Activated CD8-positive, alpha-beta memory T cell treated with anti-CD3 and anti-CD28 coated beads for 36 hours (primary cell): ENCODE measurements around the gene CHMP4A. TPM values are rescaled to one million over a fixed set of nuclear protein-coding genes. Genes with fewer than 3 reads are reported as not detected.

ENCODE experiments used
- CTCF ChIA-PET: fragments of 350-600 bp; sonication (Branson Sonifier 250); formaldehyde crosslinking; loops from one replicate; lab custom pipeline; 2021; ENCODE audit warnings: antibody characterized with exemption; lab: Charles Lee
- POLR2A ChIA-PET: fragments of 350-600 bp; sonication (Branson Sonifier 250); formaldehyde crosslinking; loops from one replicate; lab custom pipeline; 2021; ENCODE audit warnings: antibody characterized with exemption; lab: Charles Lee
- total RNA-seq, 2 experiments: library from RNA; stranded (reverse); gene quantifications; one replicate each; pipeline ENCODE4 v1.2.3, GENCODE V29; 2021

The CHMP4A gene
- total RNA-seq, 2 experiments from 2014 or later, result 73.7 to 75.8 TPM

DNA sequence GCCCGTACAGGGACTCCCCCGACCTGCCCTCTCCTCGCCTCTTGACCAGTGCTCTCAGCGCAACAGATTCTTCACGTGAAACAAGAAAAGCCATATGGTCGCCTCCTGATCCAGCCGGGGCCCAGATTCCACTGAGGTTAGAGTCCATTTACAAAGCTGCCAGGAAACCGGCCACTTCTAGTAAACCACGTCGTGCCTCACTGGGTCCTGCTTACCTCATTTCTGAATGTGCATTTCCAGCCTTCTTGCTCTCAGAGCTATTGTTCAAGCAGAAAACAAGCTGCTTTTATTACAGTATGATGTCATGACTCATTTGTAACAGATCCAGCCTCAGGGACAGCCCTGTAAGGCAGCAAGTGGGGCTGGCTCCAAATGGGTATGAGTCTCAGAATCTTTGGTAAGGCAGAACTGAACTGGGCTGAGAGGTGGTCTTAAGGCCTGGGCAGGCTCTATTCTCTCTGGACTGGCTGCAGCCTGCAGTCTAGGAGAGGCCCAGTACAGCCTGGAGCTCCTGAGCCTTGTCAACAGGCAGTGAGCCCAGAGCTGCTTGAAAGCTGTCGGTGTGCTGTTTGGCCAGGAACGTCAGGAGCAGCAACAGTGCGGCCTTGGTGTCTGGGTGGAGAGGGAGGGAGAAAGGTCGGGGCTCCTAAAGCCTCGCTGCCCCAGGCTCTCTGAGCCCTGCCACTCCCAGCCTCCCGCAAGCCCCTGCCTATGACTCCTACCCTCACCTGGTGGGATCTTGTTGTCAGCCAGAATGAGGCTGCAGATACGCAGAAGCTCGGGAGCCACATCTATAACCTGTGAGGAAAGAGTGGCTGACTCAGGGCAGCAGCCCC, 33.1 kb downstream of the CHMP4A start:
- ChIA-PET CTCF (interaction anchor here (1.2 to 1.6 kb wide), 3 partner anchors 15 to 20 kb away, joined by 3 to 5 read pairs (median 5); partner anchors contain the start of gene IRF9), POLR2A (interaction anchor here (0.5 to 1.7 kb wide), 5 partner anchors 8 to 45 kb away, joined by 3 to 5 read pairs (median 4); partner anchors contain the start of genes IPO4 and IRF9)

DNA sequence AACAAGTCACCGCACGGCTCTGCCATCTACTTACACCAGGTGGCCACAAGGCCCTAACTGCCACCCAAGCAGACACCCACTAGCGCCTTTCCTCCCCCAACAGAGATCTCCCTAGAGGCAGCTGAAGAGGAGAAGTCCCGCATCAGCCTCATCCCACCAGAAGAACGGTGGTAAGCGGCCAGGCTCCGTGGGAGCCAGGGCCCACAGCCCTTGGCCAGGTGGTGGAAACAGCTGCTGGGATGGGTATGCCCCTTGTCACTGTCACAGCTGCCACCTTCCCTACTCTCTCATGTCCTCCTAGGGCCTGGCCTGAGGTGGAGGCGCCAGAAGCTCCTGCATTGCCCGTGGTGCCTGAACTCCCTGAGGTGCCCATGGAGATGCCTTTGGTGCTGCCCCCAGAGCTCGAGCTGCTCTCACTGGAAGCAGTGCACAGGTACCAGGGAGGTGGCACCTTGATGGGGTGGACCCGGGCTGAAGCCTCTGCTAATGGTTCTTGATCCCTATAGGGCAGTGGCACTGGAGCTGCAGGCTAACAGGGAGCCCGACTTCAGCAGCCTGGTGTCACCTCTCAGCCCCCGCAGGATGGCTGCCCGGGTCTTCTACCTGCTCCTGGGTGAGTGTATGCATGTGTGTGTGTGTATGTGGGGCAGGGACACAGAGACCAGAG, 33.9 kb downstream of the CHMP4A start:
- CTCF ChIA-PET, result interaction anchor here (1.2 to 1.6 kb wide), 2 partner anchors 14 to 18 kb away, joined by 3 to 5 read pairs; partner anchors contain the start of gene IRF9
- POLR2A ChIA-PET, result interaction anchor here (0.7 to 1.7 kb wide), 4 partner anchors 9 to 19 kb away, joined by 3 to 5 read pairs (median 4); partner anchors contain the start of genes IPO4 and IRF9

GRCh38 chr14:24178399-24179178, 34.7 kb downstream of the CHMP4A start:
- CTCF ChIA-PET, result interaction anchor here (1.6 kb wide), 1 partner anchor 17 kb away, joined by 5 read pairs; the partner anchor contains the start of gene IRF9
- POLR2A ChIA-PET, result no interaction called here

DNA sequence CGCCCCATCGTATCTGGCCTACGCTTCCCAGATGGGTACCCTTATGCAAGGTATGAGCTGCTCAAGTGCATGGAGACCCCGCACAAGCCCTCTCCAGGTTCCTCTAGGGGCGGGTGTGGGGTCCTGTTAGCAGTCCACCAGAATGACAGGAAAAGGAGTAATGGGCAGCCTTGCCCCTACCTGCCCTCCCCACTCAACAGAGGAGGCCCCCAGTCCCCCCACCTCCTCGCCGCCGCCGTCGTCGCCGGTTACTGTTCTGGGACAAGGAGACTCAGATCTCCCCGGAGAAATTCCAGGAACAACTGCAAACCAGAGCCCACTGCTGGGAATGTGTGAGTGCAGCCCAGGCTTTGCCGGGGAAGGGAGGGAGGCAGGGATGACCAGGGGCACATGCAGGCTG, 35.4 kb downstream of the CHMP4A start:
- CTCF ChIA-PET, result no interaction called here
- POLR2A ChIA-PET, result no interaction called here

GRCh38 chr14:24177041-24177825, 36.1 kb downstream of the CHMP4A start:
- POLR2A ChIA-PET, result no interaction called here
- CTCF ChIA-PET, result interaction anchor here (1.2 kb wide), 1 partner anchor 16 kb away, joined by 3 read pairs; the partner anchor contains the start of gene IRF9

- POLR2A ChIA-PET, result interaction anchor here (0.7 kb wide), 1 partner anchor 1145 kb away, joined by 4 read pairs; no protein-coding TSS in a partner anchor
- CTCF ChIA-PET, result interaction anchor here (0.7 to 1.2 kb wide), 2 partner anchors 15 to 20 kb away, joined by 3 read pairs; partner anchors contain the start of gene IRF9
Measured at GRCh38 chr14:24176599-24176998, 36.7 kb downstream of the CHMP4A start.

DNA sequence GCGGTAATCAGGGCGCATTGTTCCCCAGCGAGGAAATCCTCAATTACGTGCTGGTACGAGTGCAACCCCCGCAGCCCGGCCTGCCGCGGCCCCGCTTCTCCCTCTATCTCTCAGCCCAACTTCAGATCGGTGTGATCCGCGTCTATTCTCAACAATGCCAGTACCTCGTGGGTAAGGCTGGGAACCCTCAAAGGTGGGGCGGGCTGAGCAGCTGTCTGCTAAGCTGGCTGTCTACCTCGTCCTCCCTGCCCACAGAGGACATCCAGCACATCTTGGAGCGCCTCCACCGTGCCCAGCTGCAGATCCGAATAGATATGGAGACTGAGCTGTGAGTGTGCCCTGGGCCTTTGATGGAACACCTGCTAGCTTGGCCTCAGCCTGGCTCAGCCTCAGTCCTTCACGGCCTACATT, 40.4 kb downstream of the CHMP4A start:
- CTCF ChIA-PET, result interaction anchor here (0.8 to 1.6 kb wide), 4 partner anchors 12 to 219 kb away, joined by 3 to 7 read pairs (median 3); partner anchors contain the start of genes DHRS4, IRF9 and MDP1
- POLR2A ChIA-PET, result interaction anchor here (0.5 to 2.4 kb wide), 3 partner anchors 12 to 40 kb away, joined by 4 to 9 read pairs (median 5); partner anchors contain the start of genes CHMP4A and IRF9

GRCh38 chr14:24172261-24172860, 40.9 kb downstream of the CHMP4A start:
- POLR2A ChIA-PET, result interaction anchor here (1.3 to 2.4 kb wide), 2 partner anchors 11 to 41 kb away, joined by 5 to 9 read pairs; partner anchors contain the start of genes CHMP4A and IRF9
- CTCF ChIA-PET, result interaction anchor here (1.3 to 1.9 kb wide), 4 partner anchors 11 to 63 kb away, joined by 3 to 9 read pairs (median 6); partner anchors contain the start of genes IRF9 and MDP1

DNA sequence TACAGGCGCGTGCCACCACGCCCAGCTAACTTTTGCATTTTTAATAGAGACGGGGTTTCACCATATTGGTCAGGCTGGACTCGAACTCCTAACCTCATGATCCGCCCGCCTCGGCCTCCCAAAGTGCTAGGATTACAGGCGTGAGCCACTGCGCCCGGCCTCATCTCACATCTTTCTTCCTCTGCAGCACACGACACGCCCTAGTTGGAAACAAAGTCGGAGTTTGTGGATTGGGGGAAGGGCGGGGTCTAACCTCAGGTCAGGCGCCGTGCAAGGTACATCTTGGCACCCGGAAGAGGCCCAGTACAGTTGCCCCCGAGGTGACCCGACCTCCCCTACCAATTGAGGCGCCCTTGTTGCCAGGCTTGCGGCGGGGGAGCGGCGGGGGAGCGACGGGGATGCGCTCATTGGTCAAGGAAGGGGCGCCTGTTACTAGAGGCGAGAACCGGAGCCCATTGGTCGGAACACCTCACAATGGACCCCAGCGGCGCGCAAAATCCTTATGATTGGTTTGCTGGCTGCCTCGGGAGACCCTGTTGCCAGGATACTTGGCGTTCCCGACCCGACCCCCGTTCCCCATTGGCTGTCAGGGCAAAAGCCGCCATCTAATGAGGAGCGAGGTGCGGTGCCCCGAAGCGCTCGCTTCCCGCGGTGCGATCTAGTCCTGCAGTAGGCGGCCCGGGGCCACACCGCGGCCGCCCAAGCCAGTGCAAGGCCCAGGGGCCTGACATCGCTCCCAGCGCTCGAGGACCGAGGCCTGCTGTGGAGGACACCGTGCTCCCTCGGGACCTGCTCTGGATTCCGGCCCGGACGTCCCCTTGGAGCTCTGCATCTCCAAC, 41.6 kb downstream of the CHMP4A start, which contains the start of gene REC8:
Gene REC8 (plus strand): TSS at position 659 of the 839 bp plus-strand sequence. CDS start 473 bp downstream, outside the sequence.
- ChIA-PET CTCF (interaction anchor here (1.9 kb wide), 2 partner anchors 11 to 63 kb away, joined by 4 to 9 read pairs; partner anchors contain the start of gene IRF9), POLR2A (interaction anchor here (1.6 to 2.4 kb wide), 2 partner anchors 10 to 11 kb away, joined by 7 to 9 read pairs; partner anchors contain the start of gene IRF9)

DNA sequence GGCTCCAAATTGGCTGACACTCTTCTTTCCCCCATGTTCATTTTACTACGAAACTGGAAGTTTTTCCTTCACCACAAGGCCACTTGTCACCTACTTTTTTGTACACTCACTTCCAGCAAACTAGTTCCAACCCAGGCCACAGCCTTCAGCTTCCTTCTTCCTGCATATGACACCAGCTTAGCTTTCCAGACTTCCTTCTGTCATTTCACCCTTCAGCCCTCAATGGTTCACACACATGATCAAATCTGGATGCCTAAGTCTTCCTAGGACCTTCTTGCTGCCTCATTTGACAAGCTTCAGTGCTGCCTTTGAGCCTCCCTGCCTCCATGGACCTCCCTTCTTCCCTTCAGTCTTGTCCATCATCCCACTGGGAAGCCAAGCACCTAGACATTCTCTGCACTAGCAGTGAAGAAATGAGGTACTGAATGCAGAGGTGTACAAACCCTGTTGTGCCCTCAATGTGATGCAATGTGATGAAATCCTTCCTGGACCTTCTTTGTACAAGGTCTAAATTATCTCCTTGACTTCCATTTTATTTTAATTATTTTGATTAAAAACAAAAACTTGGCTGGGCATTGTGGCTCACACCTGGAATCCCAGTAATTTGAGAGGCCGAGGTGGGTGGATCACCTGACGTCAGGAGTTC, 45.7 kb downstream of the CHMP4A start:
- POLR2A ChIA-PET, result no interaction called here
- CTCF ChIA-PET, result no interaction called here

DNA sequence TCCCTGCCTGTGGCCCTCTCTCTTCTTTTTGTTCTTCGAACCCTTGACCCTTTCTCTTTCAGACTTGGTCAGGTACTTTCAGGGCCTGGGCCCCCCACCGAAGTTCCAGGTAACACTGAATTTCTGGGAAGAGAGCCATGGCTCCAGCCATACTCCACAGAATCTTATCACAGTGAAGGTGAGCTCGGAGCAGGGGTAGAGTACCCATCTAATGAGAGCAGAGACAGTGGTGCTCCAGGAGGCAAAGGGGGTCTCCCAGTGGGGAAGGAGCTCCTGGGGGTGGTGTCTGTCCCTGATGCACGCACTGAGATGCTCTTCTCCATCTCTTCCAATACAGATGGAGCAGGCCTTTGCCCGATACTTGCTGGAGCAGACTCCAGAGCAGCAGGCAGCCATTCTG, 47.5 kb downstream of the CHMP4A start:
- POLR2A ChIA-PET, result interaction anchor here (1.0 kb wide), 1 partner anchor 14 kb away, joined by 3 read pairs; no protein-coding TSS in a partner anchor
- CTCF ChIA-PET, result interaction anchor here (1.1 to 1.6 kb wide), 2 partner anchors 14 to 76 kb away, joined by 3 read pairs; no protein-coding TSS in a partner anchor

- POLR2A ChIA-PET, result interaction anchor here (1.7 kb wide), 1 partner anchor 16 kb away, joined by 5 read pairs; no protein-coding TSS in a partner anchor
- CTCF ChIA-PET, result interaction anchor here (1.1 to 1.6 kb wide), 3 partner anchors 11 to 74 kb away, joined by 3 read pairs; no protein-coding TSS in a partner anchor
Measured at GRCh38 chr14:24164518-24164991, 48.7 kb downstream of the CHMP4A start.

DNA sequence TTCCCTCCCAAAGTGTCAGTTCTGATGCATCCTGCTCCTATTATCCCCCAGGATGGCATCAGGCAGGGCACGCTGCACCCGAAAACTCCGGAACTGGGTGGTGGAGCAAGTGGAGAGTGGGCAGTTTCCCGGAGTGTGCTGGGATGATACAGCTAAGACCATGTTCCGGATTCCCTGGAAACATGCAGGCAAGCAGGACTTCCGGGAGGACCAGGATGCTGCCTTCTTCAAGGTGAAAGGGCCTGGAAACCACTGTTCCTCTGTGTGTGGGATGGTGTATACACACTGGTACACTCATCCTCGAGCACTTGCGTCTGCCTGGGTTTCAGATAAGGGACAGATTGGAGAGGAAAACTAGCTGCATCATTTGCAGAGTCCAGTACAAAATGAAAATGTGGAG, 51.2 kb downstream of the CHMP4A start:
- ChIA-PET POLR2A (interaction anchor here (0.6 to 3.4 kb wide), 6 partner anchors 11 to 52 kb away, joined by 3 to 19 read pairs (median 9); partner anchors contain the start of genes CHMP4A, IPO4, PSME1 and REC8), CTCF (interaction anchor here (0.7 to 3.5 kb wide), 14 partner anchors 11 to 136 kb away, joined by 3 to 34 read pairs (median 6); partner anchors contain the start of genes EMC9, PCK2, PSME1 and RNF31)
